Fibroblast of skin of abdomen (primary cell): ENCODE data around the gene KLF3. TPM values are rescaled to one million over a fixed set of nuclear protein-coding genes. Genes with fewer than 3 reads are reported as not detected.
"Not testable (repeated sequence)": the region's sequence is repeated elsewhere in the genome, so short reads cannot be mapped to it uniquely, and the experiment has no call there.

ENCODE experiments used
- DNase-seq: peaks from one replicate; pipeline ENCODE4 v3.0.0-alpha.2; 2013
- polyA plus RNA-seq, 2 experiments: library from polyadenylated mRNA; unstranded; fragments of 120-200 nt; gene quantifications; one replicate each; pipeline ENCODE4 v1.2.1, GENCODE V29; 2013; ENCODE audit not compliant: insufficient read length in 2 of 2

The KLF3 gene
- polyA plus RNA-seq (2013, experiment 1 of 2; ENCODE audit: insufficient read length): 38.8 TPM
- polyA plus RNA-seq (2013, experiment 2 of 2; ENCODE audit: insufficient read length): 38.5 TPM

DNA sequence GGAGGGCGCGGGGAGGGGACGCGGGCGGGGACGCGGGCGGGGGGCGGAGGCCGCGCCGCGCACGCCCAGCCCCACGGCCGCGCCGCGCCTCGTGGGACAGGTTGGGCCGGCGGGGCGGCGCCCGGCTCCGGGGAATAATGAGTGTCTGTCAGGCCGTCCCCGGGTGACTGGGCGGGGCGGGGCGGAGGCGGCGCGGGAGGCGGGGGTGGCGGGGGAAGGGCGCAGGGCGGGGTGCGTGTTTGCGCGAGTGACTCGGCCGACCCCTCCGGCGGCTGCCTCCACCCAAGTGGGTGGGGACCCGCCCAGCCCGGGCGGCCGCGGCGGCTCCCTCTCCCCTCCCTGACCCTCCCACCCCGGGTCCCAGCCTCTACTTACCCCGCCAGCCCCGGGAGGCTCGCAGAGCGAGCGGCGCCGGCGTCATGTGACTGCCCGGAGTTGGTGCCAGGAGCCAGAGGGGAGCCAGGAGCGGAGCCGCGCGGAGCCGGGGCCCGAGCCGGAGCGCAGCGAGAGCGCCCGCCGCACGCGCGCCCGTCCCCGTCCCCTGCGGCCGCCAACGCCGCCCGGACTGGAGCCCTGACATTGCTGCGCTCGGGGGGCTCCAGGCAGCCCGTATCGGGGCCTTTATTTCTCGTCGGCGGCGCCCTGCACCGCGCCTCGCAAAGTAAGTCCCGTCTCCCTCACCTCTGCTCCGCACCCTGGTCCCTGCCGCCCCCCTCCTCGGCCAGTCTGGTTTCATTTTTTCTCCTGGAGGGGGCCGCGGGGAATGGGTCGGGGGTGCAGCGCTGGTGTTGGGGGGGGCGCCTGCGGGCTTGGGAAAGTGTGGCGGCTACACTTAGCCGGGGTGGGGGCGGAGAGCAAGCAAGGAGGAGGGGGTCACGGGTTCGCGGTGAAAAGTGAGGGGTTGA lies at the start of gene KLF3:
Gene KLF3, plus strand, starts transcription at position 399 of the 905 bp plus-strand sequence. CDS start 16,427 bp downstream, outside the sequence.
- peak; percentile 94 for DNase-seq

DNA sequence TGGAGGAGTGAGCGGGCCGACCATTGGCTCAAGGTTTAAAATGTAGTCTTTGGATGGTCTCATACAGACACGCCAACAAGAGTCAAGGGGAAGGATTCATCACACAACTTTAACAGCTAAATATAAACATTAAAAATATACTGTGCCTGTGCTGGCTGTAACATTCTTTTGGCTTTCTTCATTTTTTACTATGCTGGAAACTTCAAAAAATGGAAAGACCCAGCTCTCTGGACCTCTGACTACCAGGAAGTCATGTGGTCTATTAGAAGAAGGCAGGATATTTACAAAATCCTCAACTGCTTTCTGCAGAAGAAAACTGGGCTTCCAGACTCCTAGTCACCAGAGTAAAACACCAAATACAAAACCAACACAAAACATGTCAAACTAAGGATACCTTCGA lies 49.8 kb upstream of the KLF3 start:
- DNase-seq: no peak

DNA sequence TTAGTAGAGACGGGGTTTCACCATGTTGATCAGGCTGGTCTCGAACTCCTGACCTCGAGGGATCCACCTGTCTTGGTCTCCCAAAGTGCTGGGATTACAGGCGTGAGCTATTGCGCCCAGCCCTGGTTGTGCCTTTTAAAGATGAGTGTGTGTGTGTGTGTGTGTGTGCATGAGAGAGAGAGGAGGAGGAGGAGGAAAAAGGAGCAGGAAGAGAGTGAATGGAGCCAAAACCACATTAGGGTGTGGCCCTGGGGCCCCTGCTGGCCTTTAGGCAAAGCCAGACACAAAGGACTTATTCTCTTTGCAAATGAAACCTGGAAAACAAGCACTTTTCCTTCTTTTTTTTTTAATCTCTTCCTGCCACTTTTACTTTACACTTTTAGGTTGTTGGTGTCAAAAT lies 48.2 kb upstream of the KLF3 start:
- DNase-seq: no peak

DNA sequence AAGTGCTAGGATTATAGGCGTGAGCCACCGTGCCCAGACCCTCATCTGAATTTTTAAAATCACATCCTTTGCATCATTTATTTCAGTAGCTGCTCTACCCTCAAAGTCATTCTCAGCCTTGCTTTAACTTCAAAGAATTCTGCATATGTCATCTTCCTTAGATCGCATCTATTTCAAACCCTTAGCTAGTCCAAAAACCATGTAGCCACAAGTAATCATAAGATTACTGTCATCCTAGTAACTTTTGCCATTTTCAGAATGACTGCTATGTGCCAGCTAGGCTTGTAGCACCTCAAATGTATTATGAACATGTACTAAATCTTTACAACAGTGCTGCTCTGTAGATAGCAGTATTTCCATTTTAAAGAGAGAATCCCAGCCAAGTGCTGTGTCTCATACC lies 45.5 kb upstream of the KLF3 start:
- DNase-seq: no peak

DNA sequence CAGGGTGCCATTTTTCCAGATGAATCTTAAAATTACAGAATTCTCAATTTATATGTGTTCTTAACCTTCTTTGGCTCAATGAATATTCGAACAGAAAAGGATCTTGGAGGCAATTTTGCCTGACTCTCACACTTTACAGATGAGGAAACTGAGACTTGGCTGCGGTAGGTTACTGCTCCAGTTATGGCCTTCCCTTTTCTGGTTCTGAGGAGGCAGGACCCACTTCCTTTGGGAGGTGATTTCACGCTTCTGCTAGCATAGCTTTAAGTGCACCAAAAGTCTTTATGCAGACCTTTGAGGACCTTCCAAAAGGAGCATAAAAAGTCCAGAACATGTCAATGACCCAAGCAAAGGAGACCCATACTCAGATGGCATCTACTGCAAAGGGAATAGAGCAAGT lies 44.7 kb upstream of the KLF3 start:
- DNase-seq: no peak

DNA sequence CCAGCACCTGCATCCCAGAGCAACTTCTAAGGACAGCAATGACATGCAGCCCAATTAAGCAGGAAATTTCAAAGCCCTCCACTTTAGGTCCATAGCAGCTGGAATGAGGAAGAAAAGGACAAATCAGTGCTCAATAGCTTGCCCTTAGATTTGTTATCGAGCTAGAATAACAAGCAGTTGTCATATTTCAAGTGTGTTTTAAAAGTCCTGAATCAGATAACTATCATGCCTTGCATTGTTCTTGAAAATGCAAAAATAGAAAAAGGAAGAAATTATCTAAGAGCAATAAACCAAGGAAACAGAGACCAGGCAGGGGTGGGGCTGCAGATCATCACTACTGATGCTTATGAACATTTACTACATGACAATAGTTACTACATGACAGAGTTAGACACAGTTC lies 43.9 kb upstream of the KLF3 start:
- DNase-seq: no peak

DNA sequence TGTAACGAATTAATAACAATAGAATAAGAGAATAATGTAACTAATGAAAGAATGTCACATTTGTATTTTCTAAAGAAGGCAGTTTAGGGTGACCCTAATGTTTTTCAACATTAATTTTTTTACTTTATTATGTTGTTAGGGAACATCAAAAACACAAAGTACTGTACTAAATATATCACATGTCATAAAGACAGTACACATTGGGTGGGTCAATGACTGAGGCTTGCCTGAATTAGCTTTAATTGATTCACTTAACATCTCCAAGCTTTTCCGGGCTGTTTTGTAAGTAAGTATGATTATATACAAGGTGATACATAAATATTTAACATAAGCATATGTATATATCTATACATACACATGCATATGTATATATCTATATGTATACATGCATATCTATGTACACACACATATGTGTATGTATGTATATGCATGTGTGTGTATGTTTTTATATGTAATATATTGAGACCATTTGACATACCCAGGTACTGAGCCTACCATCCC lies 43.4 kb upstream of the KLF3 start:
- no peak for DNase-seq

DNA sequence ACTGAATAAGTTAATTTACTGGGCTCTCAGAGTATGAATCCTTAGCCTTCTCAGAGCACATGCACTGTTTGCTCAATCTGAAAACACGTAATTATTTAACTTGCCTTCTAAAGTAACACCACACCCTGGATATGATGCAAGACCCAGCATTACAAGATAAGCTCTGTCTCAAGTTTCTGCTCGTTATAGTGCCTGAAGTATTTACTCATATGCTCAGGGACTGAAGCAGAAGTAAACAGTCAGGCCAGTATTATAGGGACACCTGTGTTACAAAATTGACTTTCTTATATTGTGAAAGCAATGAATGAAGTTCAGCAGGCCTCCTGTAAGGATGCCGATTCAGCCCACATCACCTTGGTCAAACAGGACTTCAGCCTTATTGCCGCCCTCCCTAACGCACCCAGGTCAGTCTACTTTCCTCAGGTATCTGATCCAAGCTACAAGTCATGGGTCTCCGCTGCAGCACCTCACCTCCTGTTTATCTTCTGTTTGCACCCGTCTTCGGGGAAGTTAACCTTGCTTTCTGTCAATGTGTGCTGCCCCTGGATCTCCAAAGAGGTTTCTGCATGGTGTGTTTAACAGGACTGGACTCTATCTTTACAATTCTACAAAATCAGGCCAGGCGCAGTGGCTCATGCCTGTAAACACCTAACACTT lies 42.8 kb upstream of the KLF3 start:
- DNase-seq: peak; percentile 27

DNA sequence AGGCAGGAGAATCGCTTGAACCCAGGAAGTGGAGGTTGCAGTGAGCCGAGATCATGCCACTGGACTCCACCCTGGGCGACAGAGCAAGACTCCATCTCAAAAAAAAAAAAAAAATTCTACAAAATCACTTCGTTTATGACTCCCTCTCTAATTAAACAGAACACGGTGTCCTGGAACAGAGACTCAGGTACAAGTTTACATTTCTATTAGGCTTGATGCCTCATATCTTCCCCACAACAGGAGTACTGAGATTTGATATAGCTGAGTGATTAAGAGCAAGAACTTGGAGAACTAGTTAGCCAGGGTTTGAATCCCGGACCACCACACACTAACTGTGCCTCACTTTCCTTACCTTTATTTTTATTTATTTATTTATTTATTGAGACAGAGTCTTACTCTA lies 42.2 kb upstream of the KLF3 start:
- no peak for DNase-seq

DNA sequence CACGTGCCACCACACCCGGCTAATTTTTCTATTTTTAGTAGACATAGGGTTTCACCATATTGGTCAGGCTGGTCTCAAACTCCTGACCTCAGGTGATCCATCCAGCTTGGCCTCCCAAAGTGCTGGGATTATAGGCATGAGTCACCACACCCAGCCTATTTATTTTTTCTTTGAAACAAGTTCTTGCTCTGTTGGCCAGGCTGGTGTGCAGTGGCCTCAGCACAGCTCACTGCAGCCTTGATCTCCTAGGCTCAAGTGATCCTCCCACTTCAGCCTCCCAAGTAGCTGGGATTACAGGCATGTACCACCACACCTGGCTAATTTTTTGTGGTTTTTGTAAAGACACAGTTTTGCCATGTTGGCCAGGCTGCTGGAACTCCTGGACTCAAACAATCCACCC lies 41.7 kb upstream of the KLF3 start:
- not testable (repeated sequence) for DNase-seq

DNA sequence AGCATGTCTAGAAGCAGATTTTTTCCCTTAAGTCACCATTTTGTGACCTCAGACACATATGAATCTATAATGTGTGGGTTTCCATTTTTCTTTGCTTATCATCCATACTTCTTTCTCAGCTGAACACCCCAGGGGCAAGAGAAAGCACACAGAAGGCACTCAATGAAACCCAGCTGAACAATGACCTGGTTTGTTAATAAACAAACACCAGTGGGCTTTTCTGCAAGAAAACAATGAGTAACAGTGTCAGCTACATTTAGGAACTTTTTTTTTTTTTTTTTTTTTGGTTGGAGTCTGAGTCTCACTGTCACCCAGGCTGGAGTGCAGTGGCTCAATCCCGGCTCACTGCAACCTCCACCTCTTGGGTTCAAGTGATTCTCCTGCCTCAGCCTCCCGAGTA lies 40.7 kb upstream of the KLF3 start:
- no peak for DNase-seq

DNA sequence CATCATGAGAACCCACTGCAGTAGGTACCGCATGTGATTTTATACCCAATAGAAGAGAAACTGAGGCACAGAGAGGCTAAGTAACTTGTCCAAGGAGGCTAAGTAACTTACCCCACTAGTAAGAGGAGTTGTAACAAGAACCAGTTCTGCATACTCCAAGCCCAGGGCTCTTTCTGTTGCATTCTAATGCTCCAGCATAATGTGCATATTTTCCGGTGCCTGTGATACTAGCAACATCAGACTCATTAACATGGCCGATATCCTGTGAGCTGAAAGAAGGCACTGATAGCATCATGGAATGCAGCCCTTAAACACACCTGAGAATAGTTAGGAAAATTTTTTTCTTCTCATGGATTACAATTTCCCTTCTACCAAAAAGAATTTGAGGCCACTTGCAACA lies 39.7 kb upstream of the KLF3 start:
- DNase-seq: no peak

DNA sequence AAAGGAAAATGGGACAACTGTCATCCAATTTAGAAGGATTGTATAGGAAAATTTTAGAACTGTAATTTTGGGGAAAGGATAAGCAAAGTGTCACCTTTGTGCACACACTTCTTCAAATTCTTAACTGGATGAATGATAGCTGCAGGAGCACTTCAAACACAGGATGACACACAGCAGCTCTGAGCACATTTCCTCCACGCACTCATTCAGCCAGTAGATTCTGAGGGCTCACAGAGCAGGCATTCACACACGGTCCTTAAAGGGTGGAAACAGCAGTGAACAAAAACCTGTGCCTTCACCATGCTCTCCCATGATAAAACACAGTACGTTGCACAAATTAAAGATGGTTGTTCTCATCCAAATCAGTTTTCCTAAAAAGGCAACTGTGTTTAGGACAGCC lies 38.5 kb upstream of the KLF3 start:
- no peak for DNase-seq

DNA sequence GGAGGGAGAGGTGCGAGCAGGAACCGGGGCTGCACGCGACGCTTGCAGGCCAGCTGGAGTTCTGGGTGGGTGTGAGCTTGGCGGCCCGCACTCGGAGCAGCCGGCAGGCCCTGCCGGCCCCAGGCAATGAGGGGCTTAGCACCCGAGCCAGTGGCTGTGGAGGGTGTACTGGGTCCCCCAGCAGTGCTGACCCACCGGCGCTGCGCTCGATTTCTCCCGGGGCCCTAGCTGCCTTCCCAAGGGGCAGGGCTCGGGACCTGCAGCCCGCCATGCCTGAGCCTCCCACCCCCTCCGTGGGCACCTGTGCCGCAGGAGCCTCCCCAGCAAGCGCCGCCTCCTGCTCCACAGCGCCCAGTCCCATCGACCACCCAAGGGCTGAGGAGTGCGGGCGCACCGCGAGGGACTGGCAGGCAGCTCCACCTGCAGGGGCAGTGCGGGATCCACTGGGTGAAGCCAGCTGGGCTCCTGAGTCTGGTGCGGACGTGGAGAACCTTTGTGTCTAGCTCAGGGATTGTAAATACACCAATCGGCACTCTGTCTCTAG lies 37.0 kb upstream of the KLF3 start:
- not testable (repeated sequence) for DNase-seq

DNA sequence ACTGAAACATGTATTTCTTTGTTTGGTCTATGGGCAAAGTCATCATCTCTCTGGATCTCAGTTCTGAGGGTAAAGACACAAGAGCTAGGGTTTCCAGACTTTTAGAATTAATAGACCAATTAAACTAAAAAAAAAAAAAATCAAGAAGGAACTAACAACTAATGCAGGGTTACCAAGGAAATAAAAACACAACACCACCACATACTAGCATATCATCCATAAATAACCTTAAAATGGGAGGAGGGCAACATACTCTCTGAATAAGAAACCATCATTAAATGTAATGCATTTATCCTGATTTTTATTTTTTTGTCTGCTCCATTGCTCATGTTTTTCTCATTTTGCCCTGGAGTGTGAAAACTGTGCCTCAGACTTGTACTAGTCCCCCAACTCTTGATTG lies 33.5 kb upstream of the KLF3 start:
- DNase-seq: no peak

DNA sequence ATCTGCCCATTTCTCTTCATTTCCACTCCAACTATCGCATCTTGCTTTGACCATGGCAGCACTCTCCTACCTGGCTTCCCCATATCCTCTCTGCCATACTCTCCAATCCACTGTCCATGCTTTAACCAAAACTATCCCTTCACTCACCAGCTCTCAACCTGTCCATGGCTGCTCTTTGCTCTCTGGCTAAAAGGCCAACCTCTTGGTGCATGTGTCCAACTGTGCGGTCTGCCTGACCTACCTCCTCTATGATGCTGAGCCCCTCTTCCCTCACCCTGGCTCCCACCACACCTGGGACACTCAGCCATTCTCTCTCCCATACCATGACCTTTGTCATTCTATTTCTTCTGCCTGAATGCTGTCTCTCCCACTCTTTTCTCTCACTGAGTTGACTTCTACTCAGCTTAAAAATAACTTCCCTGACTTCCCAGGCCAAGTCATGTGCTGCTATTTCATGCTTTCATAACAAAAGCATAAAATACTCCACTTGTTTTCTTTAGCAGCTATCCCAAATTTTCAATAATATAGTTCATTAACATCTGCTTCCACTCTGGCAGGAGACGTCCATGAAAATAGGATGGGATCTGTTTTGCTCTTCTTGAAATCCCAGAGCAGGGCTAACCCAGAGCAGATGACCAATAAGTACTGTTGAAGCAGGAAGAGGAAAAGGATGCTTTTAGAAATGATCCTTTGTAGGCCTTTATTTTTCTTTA lies 29.8 kb upstream of the KLF3 start:
- DNase-seq: no peak

DNA sequence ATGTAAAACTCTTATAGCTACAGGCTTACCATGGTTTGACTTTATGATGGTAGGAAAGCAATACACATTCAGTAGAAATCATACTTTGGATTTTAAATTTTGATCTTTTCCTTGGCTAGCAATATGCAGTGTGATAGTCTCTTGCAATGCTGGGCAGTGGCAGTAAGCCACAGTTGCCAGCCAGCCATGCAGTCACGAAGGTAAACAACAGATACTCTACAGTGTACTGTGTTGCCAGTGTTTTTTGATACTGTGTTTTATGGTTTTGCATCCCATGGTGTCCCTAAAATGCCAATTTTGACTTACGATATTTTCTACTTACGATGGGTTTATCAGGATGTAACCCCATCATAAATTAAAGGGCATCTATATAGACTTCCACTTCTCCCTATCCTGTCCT lies 24.8 kb upstream of the KLF3 start:
- no peak for DNase-seq

DNA sequence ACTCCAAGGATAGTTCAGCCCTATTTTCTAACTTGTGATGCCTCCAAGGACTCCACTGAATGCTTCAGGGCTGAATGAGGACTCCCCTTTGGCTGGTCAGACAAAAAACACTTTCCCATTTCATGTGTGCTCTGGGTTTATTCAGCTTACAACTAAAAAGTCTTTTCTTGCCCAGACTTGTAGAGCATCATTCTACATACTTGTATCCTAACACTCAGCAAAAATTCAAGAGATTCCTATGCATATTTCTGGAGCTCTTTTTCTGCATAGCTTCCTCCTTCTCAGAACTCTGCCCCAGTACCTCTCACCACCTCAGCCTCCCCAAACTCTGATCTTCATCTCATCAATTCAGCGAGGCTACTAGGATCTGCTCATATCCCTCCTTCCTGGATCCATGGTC lies 22.2 kb upstream of the KLF3 start:
- DNase-seq: no peak

DNA sequence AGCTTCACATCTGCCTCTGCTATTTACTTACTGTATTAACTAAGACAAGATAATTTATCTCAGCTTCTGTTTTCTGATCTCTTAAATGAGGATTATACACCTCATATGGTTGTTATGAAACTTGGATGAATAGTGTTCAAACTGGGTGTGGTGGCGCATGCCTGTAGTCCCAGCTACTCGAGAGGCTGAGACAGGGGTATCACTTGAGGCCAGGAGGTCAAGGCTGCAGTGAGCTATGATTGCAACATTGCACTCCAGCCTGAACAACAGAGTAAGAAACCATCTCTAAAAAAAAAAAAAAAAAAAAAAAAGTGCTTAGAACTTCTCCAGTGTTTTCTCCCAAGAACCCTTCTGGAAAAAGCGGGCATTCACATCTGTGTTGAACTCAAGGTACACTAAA lies 19.8 kb upstream of the KLF3 start:
- no peak for DNase-seq

DNA sequence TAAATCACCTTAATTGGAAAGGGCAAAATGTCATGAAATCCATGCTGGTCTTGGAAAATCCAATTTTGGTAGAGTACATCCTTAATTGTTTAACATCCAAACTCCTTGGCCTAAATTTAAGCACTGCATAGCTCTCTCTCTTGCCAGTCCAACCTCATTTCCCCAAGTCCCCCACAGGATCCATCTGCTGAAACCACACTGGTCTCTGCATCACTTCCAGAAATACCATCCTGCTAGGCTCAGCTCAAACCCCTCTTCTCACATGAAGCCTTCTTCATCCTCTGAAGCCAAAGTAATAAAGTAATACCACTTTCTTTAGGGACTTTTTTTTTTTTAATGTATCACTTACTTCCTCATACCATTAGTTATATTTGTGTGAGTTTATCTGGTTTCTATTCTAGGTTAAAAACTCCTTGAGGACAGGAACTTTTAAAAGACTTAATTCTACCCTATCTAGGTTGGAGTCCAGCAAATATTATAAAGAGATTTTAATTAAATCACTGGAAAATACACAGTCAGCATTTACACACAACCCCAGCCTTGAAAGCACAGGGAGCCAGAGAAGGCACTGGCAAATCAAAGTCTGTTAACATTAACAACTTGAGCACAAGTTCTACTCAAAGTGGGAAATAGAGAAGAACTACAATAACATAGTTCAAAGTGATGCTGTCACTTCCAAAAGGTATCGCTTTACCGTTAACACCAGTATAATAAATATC lies 16.7 kb upstream of the KLF3 start:
- DNase-seq: no peak

DNA sequence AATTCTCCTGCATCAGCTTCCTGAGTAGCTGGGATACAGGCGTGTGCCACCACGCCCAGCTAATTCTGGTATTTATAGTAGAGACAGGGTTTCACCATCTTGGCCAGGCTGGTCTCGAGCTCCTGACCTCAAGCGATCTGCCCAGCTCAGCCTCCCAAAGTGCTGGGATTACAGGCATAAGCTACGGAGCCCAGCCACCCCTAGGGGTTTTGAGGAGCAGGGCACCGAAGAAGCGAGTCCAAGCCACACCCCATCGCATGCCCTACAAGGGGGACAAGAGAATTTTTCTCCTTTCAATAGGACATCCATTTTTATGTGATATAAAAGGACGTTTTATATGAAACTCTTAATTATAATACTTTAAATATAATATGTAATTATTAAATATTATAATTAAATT lies 13.9 kb upstream of the KLF3 start:
- DNase-seq: no peak

DNA sequence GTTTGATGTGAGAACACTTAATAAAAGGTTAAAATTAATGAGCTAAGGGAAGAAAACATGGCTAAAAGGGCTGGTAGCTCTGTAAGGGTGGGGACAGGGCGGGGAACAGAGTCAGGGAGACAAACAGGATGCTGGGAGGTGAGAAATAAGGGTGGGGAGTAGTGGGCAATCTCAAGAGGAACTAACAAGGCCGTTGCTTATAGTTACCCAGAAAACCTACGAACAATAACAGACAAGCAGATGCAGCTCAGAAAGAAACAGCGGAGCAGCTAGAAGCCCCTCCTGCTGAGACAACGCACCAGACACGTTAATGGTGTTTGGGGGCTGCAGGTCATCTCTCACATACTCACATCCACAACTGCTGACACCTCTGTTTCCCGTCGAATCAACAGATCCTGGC lies 9.7 kb upstream of the KLF3 start:
- DNase-seq: no peak
